Measurements from ENCODE around the gene DSCAM.
"Not testable (repeated sequence)": the region's sequence is repeated elsewhere in the genome, so short reads cannot be mapped to it uniquely, and the experiment has no call there.

The DSCAM gene

GRCh38 chr21:40186045-40186444 lies 660.9 kb downstream of the DSCAM start:
- Histone ChIP-seq H3K27ac (no peak overlapping the region), H3K27me3 (replicated peaks) (no peaks in the 10 kb centered on the region), H3K4me3 (ENCODE audit: low read depth, low read length) (no peak overlapping the region), H3K36me3 (replicated peaks) (no peaks in the 10 kb centered on the region)
- no peak for TF ChIP-seq CTCF (IDR thresholded peaks at IDR 0.05; ENCODE audit: low read depth, low read length, missing control alignments)
- in situ Hi-C loops (cut with HindIII; ENCODE audit: low pct_ligation_motif_present, low sequenced_read_pairs), result no loop called here
- DNase-seq, result no peak

- no peak for DNase-seq
- Histone ChIP-seq H3K27me3 (replicated peaks) (no peaks in the 10 kb centered on the region), H3K4me3 (ENCODE audit: low read depth, low read length) (no peak overlapping the region), H3K27ac (no peak overlapping the region), H3K36me3 (replicated peaks) (no peaks in the 10 kb centered on the region)
- no peak for TF ChIP-seq CTCF (IDR thresholded peaks at IDR 0.05; ENCODE audit: low read depth, low read length, missing control alignments)
- in situ Hi-C loops (cut with HindIII; ENCODE audit: low pct_ligation_motif_present, low sequenced_read_pairs), result no loop called here
Observed at GRCh38 chr21:40185208-40185607, 661.8 kb downstream of the DSCAM start.

GRCh38 chr21:40182491-40182890 lies 664.5 kb downstream of the DSCAM start:
- H3K4me3 ChIP-seq (ENCODE audit: low read depth, low read length); in situ Hi-C loops (cut with HindIII; ENCODE audit: low pct_ligation_motif_present, low sequenced_read_pairs); H3K27ac ChIP-seq; DNase-seq; H3K27me3 ChIP-seq (replicated peaks); H3K36me3 ChIP-seq (replicated peaks): not testable (repeated sequence)

- H3K27me3 ChIP-seq (replicated peaks), result no peaks in the 10 kb centered on the region
- no peak for TF ChIP-seq CTCF (IDR thresholded peaks at IDR 0.05; ENCODE audit: low read depth, low read length, missing control alignments)
- in situ Hi-C loops (cut with HindIII; ENCODE audit: low pct_ligation_motif_present, low sequenced_read_pairs), result no loop called here
- H3K36me3 ChIP-seq (replicated peaks), result no peaks in the 10 kb centered on the region
- H3K4me3 ChIP-seq (ENCODE audit: low read depth, low read length), result no peak overlapping the region
- DNase-seq, result no peak
- no peak overlapping the region for H3K27ac ChIP-seq
Observed at GRCh38 chr21:40179166-40179565, 667.8 kb downstream of the DSCAM start.

- DNase-seq, result no peak
- TF ChIP-seq CTCF (IDR thresholded peaks at IDR 0.05; ENCODE audit: low read depth, low read length, missing control alignments), result no peak
- H3K27ac ChIP-seq, result no peak overlapping the region
- in situ Hi-C loops (cut with HindIII; ENCODE audit: low pct_ligation_motif_present, low sequenced_read_pairs), result no loop called here
- no peak overlapping the region for H3K4me3 ChIP-seq (ENCODE audit: low read depth, low read length)
- H3K36me3 ChIP-seq (replicated peaks), result no peaks in the 10 kb centered on the region
- no peaks in the 10 kb centered on the region for H3K27me3 ChIP-seq (replicated peaks)
Observed at GRCh38 chr21:40178726-40179125, 668.2 kb downstream of the DSCAM start.

GRCh38 chr21:40177979-40178378 lies 669.0 kb downstream of the DSCAM start:
- Histone ChIP-seq H3K36me3 (replicated peaks) (no peaks in the 10 kb centered on the region), H3K27ac (no peak overlapping the region), H3K27me3 (replicated peaks) (no peaks in the 10 kb centered on the region), H3K4me3 (ENCODE audit: low read depth, low read length) (no peak overlapping the region)
- in situ Hi-C loops (cut with HindIII; ENCODE audit: low pct_ligation_motif_present, low sequenced_read_pairs), result no loop called here
- no peak for DNase-seq
- no peak for TF ChIP-seq CTCF (IDR thresholded peaks at IDR 0.05; ENCODE audit: low read depth, low read length, missing control alignments)
